Measurements from ENCODE around the gene ZNF516.

Gene ZNF516

GRCh38 chr18:76441668-76442412, 53.2 kb downstream of the ZNF516 start:
- DNase-seq (ENCODE audit: low spot score) = no peak

GRCh38 chr18:76441002-76441667, 53.9 kb downstream of the ZNF516 start:
- no peak for DNase-seq (ENCODE audit: low spot score)

GRCh38 chr18:76437910-76438309, 57.1 kb downstream of the ZNF516 start:
- no peak for DNase-seq (ENCODE audit: low spot score)

GRCh38 chr18:76437011-76437410, 58.0 kb downstream of the ZNF516 start:
- DNase-seq (ENCODE audit: low spot score) = no peak

GRCh38 chr18:76436342-76436741, 58.7 kb downstream of the ZNF516 start:
- no peak for DNase-seq (ENCODE audit: low spot score)

- no peak for DNase-seq (ENCODE audit: low spot score)
Measured at GRCh38 chr18:76435316-76435989, 59.6 kb downstream of the ZNF516 start.

GRCh38 chr18:76434452-76434851, 60.6 kb downstream of the ZNF516 start:
- DNase-seq (ENCODE audit: low spot score) = no peak

GRCh38 chr18:76433788-76434187, 61.3 kb downstream of the ZNF516 start:
- DNase-seq (ENCODE audit: low spot score) = no peak

- no peak for DNase-seq (ENCODE audit: low spot score)
Measured at GRCh38 chr18:76432970-76433767, 61.9 kb downstream of the ZNF516 start.

GRCh38 chr18:76432274-76432755, 62.7 kb downstream of the ZNF516 start:
- no peak for DNase-seq (ENCODE audit: low spot score)

GRCh38 chr18:76431437-76432273, 63.4 kb downstream of the ZNF516 start:
- DNase-seq (ENCODE audit: low spot score) = no peak

GRCh38 chr18:76430636-76431035, 64.4 kb downstream of the ZNF516 start:
- peak; percentile 61 for DNase-seq (ENCODE audit: low spot score)

GRCh38 chr18:76429262-76430126, 65.5 kb downstream of the ZNF516 start:
- DNase-seq (ENCODE audit: low spot score) = no peak

- DNase-seq (ENCODE audit: low spot score) = peak; percentile 22
Measured at GRCh38 chr18:76428396-76429261, 66.4 kb downstream of the ZNF516 start.

GRCh38 chr18:76426737-76427305, 68.2 kb downstream of the ZNF516 start:
- peak; percentile 77 for DNase-seq (ENCODE audit: low spot score)

- peak; percentile 53 for DNase-seq (ENCODE audit: low spot score)
Measured at GRCh38 chr18:76425146-76426131, 69.6 kb downstream of the ZNF516 start.

GRCh38 chr18:76422838-76423237, 72.2 kb downstream of the ZNF516 start:
- DNase-seq (ENCODE audit: low spot score) = no peak

- DNase-seq (ENCODE audit: low spot score) = no peak
Measured at GRCh38 chr18:76422121-76422520, 72.9 kb downstream of the ZNF516 start.

All from GM03348 (cell line).